ENCODE data around the gene IGLL1.

DNA sequence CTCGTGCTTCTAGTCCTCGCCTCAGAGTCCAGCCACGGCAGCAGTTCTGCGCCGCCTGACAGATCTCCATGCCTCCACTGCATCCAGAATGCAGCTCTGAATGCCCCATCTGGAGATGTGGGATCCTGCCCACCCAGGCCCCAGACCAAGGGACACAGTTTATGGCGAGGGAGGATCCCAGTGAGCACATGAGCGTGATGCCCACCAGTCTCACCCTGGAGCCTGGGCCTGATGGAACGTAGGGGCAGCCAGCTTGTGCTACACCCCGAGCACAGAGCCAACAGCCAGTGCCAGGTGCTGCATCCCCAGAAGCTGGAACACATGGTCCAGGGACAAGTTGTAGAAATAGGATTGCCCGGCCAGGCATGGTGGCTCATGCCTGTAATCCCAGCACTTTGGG lies 10.4 kb downstream of the IGLL1 start:
- TF ChIP-seq EZH2 (IDR thresholded peaks at IDR 0.05) (no peak), EZH2phosphoT487 (IDR thresholded peaks at IDR 0.05) (no peak)
- TF ChIP-seq, protein P1, sequence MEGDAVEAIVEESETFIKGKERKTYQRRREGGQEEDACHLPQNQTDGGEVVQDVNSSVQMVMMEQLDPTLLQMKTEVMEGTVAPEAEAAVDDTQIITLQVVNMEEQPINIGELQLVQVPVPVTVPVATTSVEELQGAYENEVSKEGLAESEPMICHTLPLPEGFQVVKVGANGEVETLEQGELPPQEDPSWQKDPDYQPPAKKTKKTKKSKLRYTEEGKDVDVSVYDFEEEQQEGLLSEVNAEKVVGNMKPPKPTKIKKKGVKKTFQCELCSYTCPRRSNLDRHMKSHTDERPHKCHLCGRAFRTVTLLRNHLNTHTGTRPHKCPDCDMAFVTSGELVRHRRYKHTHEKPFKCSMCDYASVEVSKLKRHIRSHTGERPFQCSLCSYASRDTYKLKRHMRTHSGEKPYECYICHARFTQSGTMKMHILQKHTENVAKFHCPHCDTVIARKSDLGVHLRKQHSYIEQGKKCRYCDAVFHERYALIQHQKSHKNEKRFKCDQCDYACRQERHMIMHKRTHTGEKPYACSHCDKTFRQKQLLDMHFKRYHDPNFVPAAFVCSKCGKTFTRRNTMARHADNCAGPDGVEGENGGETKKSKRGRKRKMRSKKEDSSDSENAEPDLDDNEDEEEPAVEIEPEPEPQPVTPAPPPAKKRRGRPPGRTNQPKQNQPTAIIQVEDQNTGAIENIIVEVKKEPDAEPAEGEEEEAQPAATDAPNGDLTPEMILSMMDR (IDR thresholded peaks at IDR 0.05): no peak

Data from neural progenitor cell (in vitro differentiated cells).